GM11168 (cell line): ENCODE results near the gene TLCD1.
"Not testable (repeated sequence)": the region's sequence is repeated elsewhere in the genome, so short reads cannot be mapped to it uniquely, and the experiment has no call there.

Source experiments
- in situ Hi-C: fragments of 300-500 bp; cut with MboI; formaldehyde crosslinking; loops from one replicate; pipeline ENCODE4 v1.12.0; 2022; ENCODE audit warnings: low sequenced_read_pairs; ENCODE audit not compliant: unreplicated experiment

Gene TLCD1

GRCh38 chr17:28747801-28748750, 22.0 kb upstream of the TLCD1 start:
- in situ Hi-C loops: no loop called here

DNA sequence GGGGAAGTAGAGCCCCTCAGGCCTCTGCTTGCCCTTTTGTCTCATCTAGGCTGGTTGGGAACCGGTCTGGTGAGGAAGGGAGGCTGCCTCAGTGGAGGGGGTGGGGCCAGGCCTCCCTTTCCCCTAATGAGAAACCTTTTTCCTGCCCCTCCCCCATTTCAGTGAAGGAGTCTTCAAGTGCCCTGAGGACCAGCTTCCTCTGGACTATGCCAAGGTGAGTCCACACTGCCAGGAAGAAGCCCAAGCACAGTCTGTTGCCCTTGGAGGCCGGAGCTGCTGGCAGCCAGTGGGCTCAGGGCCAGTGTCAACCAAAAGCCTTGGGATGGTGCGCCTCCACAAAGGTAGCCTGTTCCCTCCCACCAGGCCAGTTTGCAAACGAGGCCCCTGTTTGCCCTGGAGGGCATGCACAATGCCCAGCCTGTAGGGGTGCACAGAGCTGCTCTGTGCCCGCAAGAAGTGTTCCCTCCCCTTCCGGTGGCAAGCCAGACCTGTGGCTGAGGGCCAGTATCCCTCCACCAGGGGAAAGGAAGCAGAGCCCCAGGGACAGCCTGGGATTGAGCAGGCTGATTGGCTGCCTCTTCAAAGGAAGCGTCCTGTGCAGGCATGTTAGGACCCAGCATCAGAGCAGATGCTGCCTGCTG, 21.1 kb upstream of the TLCD1 start:
- in situ Hi-C loops: no loop called here

GRCh38 chr17:28746611-28747050, 20.6 kb upstream of the TLCD1 start:
- in situ Hi-C loops: no loop called here

GRCh38 chr17:28745786-28746411, 19.9 kb upstream of the TLCD1 start:
- in situ Hi-C loops: no loop called here

DNA sequence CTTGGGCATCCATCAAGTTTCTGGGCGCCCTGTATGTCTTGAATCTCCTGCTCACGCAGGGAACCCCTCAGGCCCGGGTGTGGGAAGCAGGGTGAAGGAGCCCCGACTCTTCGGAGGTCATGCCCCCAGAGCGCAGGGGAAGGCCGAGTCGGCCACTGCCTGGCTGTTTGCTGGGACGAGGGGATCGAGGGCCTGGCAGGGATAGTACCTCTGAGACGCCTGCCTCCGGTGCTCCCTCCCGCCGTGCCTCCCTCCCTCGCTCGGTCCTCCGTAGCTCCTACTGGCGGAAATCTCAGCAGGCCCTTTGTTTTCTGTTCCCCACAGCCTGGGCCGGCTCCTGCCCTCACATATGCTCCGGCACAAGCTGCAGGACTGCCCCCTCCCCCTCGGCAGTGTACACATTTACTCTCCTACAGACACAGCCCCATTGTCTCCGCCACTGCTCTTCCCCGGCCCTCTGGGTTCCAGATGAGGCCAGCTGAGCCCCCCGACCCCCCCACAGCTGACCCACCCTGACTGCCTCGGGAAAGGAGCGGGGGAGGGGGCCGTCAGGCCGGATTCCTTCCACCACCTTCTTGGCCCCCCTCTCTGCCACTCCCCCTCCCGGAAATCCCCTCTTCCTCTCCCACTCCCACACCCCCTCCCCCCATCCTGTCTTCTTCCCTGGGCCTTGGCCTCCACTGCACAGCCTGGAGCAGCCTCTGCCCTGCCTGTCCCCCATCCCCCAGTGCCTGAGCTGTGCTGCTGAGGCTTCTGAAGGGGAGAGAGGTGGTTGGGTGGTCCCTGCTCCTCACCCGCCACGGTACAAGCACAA, 19.1 kb upstream of the TLCD1 start:
- in situ Hi-C loops: no loop called here

DNA sequence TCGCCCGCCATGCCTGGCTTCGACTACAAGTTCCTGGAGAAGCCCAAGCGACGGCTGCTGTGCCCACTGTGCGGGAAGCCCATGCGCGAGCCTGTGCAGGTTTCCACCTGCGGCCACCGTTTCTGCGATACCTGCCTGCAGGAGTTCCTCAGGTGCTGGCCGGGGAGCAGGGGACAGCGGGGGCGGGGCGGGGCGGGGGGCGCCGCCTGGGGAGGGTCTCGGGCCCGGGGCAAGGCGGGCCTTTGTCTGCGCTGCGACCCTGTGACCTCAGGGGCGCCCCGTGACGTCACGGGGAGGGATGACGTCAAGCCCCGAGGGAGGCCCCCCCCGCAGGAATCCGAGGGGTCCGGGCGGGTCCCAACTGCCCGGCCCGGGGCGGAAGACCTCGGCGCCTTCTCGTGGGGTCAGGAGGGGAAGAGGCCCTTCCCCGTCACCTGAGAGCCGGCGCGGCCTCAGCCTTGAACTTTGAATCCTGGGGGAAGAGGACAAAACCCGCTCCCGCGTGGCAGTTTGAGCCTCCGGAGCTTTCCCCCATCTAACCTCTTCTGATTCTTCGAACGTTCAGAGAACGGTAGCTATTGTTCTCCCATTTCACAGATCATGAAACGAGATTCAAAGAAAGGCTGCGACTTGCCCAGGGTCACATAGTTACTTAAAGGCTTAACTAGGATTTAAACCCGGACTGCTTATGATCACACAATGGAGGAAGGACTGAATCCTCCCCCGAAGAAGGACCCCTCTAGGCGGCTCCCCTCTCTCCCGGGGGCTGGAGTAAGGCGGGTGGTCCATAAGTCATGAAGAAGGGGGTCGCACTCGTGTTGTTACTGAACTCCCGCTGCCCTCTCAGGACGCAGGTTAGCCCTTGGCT, 18.3 kb upstream of the TLCD1 start:
- in situ Hi-C loops: no loop called here

DNA sequence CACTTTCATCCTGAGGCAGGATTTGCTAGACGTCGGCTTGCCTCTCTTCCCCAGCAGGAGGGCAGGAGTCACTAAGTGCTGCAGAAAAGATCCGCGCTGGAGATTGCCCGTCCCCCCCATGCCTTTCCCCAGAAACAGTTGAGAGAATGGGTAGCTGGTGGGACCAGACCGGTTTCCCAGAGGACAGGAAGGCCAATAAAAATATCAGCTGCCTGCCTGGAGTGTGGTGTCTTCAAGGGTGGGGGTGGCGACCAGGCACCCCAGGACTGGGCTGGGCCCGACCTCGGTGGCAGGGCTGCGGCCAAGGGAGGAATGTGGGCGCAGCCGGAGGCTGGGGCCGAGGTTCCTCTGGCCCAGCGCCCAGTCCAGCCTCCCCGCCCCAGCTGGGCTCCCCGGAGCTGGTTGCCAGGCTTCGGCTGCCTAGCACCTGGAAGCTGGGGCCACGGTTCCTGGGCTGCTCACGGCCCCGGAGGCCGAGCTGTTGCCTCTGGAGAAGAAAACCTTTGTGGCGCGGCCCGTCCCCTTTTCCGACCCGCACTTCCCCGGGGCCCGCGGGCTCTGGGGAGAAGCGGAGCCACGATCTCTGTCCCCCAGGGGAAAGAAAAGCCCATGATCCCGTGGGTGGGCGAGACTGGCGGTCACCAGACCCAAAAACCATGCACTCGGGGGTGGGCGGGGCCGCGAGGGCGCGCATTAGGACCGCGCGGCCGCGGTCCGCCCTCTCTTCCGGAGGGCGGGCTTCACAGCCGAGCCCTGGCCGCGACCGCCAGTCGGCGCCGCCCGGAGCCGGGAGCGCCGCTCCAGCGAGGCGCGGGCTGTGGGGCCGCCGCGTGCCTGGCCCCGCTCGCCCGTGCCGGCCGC, 17.4 kb upstream of the TLCD1 start, which contains the start of gene TRAF4:
Gene TRAF4 (plus strand): TSS at position 769 of the 861 bp plus-strand sequence. CDS start 102 bp downstream, outside the sequence.
- in situ Hi-C loops: no loop called here

DNA sequence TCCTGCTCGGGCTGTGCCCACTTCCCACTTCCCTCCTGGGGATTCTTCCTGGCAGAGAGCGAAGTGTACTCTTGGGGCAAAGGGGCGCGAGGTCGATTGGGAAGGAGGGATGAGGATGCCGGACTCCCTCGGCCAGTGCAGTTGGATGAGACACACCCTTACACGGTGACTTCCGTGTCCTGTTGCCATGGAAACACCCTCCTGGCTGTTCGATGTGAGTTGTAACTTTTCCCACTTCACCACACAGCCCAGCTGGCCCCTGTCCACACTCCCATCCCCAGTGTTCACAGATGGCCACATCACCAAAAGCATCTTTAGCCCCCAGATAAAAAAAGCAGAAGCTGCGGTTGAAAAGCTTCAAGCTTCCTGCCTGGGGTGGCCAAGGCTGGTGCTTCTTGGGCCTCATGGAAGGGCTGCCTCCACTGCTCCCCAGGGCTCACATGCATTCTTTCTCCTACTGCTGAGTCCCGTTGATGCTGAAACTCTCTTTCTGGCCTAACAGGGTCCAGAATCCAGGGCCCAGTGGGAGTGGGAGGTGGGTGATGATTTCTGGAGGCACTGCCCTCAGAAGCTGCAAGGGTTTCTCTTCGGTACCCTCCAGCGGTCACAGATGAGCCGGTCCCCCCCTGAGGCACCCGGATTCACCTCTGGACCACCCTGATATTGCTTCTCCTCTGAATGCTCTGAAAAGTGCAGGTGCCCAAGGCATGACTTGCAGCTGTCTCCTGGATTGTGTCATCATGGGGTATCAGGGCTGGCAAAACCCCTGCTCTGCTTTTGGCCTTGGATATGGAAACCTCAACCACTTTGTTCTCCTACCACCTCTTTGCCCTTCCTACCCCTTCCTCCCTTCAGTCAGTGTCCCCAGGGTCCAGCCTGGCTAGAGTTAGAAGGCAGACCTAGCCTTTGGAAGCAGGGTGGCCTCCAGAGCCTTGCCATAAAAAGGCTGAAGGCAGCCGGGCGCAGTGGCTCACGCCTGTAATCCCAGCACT, 15.6 kb upstream of the TLCD1 start:
- in situ Hi-C loops: no loop called here

- in situ Hi-C loops: no loop called here
These were observed 14.6 kb upstream of the TLCD1 start for GRCh38 chr17:28740406-28741357.

DNA sequence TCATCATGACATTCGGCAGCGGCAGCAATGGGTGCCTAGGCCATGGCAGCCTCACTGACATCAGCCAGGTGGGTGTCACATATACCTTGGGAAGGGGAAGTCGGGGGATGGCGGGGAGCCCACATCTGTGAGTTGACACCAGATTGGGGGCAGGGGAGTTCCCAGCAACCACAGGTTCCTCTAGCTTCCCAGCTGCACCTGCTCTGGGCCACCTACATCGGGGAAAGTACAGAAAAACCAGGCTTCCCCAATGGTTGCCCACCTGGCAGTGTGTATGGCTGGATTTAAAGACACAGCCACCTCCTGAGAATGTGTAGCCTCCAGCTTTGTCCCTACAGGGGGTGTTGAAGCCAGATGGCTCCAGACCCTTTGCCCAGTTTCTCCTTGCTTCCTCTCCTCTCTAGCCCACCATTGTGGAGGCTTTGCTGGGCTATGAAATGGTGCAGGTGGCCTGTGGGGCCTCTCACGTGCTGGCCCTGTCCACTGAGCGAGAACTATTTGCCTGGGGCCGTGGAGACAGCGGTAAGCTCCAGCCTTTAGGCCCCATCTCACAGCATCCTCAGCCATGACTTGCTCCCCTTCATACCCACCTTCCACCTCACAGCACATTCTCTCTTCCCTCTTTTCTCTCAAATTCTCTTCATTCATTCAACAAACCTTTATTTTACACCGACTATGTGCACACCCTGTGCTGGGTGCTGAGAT, 12.8 kb upstream of the TLCD1 start:
- in situ Hi-C loops: no loop called here

DNA sequence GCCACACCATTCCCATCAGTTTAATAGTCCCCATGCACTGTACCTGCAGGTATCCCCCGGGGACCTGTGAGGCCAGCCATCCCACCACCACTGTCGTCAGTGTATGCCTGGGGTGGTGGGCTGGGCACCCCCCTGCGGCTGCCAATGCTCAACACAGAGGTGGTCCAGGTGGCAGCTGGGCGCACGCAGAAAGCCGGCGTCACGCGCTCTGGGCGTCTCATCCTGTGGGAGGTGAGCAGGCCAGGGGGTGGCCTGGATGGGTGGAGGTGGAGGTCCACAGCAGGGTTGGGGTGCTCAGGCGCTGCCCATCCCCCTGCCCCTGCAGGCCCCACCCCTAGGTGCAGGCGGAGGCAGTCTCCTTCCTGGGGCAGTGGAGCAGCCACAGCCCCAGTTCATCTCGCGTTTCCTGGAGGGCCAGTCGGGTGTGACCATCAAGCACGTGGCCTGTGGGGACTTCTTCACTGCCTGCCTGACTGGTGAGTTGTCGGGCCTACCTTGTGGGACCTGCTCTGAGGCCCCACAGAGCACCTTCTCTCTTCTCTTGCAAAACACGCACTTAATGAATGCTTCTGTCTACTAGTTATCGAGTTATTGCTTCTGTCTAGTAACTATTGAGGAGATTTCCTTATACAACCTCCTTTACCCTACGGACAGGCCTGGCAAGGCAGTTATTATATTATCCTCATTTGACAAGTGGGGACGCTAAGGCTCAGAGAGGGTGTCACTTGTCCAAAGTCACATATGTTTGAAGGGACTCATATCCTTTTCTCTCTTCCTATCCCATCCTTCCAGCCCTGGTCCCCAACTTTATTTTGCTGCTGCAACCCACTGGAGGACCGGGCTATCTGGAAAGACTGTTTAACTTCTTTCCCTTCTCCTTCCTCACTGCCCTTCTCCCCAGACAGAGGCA, 12.0 kb upstream of the TLCD1 start:
- in situ Hi-C loops: no loop called here

GRCh38 chr17:28737316-28737715, 11.3 kb upstream of the TLCD1 start:
- in situ Hi-C loops: no loop called here

GRCh38 chr17:28735913-28736769, 10.1 kb upstream of the TLCD1 start:
- in situ Hi-C loops: not testable (repeated sequence)
